ENCODE measurements around the gene NEMP1. TPM values are rescaled to one million over a fixed set of nuclear protein-coding genes. Genes with fewer than 3 reads are reported as not detected.
"Not testable (repeated sequence)": the region's sequence is repeated elsewhere in the genome, so short reads cannot be mapped to it uniquely, and the experiment has no call there.

NEMP1 gene
- total and polyA plus RNA-seq, 10 of the 15 experiments (the other 5 are each of a cell fraction or from before 2014, with no cell fraction given) = 4.0 to 45.9 (median 19.8) TPM

- H3K79me2 ChIP-seq (ENCODE audit: control insufficient read depth, insufficient read depth, low read length); H3K4me1 ChIP-seq (ENCODE audit: control insufficient read depth, insufficient read depth, low read length); BruUV-seq (replicated peaks); H3K4me3 ChIP-seq; H3K36me3 ChIP-seq (ENCODE audit: control insufficient read depth in 2 of 2, insufficient read depth in 2 of 2, low read length in 1 of 2); H2AFZ ChIP-seq (ENCODE audit: control insufficient read depth, low read depth, low read length); intact Hi-C loops (cut with micrococcal nuclease; ENCODE audit: unreplicated experiment); in situ Hi-C loops (cut with MboI); H3K27ac ChIP-seq (ENCODE audit: control insufficient read depth, insufficient read depth); H4K20me1 ChIP-seq (ENCODE audit: control insufficient read depth, insufficient read depth); SMC1A ChIA-PET (ENCODE audit: uncharacterized antibody, unreplicated experiment); ATAC-seq; RAD21 ChIA-PET (ENCODE audit: unreplicated experiment); FAIRE-seq; H3K27me3 ChIP-seq (replicated peaks in 1 of 2; ENCODE audit: control insufficient read depth in 2 of 2, insufficient read depth in 2 of 2, low read length in 1 of 2); H3K9me3 ChIP-seq (replicated peaks; ENCODE audit: control insufficient read depth, insufficient read depth, low read length); DNase-seq (ENCODE audit: low read depth, low spot score); H3K4me2 ChIP-seq (ENCODE audit: control insufficient read depth, insufficient read depth); H3K9ac ChIP-seq (ENCODE audit: control insufficient read depth, insufficient read depth, low read length): not testable (repeated sequence)
- ChIA-PET CTCF (interaction anchor here (1.2 to 1.7 kb wide), 3 partner anchors 9 to 89 kb away, joined by 3 to 9 read pairs (median 4); partner anchors contain the start of gene STAT6), POLR2A (interaction anchor here (0.9 kb wide), 1 partner anchor 10 kb away, joined by 7 read pairs; no protein-coding TSS in a partner anchor)
- WGBS (ENCODE audit: insufficient coverage, insufficient replicate concordance, low lambda C conversion rate, missing lambda C conversion rate) = 100% methylated on average over 5 of the region's 5 CpGs
These were observed 56.3 kb downstream of the NEMP1 start for GRCh38 chr12:57022324-57022723.

DNA sequence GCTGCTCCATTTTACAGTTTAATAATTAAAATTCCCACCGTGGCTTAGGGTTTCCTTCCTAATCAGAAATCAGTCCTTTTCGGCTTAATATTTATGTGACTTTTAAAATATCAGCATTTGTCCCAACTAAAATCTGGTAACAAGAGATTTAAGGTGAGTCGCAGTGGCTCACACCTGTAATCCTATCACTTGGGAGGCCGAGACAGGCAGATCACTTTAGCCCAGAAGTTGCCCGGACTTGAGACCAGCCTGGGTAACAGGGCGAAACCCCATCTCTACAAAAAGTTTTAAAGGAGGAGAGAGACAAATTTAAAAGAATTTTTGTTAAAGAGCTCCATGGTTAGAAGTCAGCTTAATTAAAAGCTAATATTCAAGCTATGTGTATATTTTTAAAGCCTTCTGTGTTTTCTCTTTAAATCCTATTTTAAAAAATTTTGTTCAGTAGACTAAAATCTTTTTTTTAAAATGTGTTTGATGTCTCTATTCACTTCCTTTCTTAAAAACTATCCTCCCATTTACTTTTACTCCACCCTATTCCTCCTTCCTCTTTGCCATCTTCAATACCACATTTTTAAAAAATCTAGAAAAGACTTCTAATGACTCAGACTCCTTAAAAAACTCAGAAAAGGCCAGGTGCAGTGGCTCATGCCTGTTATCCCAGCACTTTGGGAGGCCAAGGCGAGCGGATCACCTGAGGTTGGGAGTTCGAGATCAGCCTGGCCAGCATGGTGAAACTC, 58.4 kb downstream of the NEMP1 start:
- ChIA-PET POLR2A (interaction anchor here (0.5 kb wide), 1 partner anchor 42 kb away, joined by 4 read pairs; no protein-coding TSS in a partner anchor), CTCF (interaction anchor here (1.0 to 3.5 kb wide), 4 partner anchors 9 to 92 kb away, joined by 3 to 13 read pairs (median 6); partner anchors contain the start of gene STAT6), RAD21 (ENCODE audit: unreplicated experiment) (interaction anchor here (1.1 kb wide), 1 partner anchor 21 kb away, joined by 3 read pairs; no protein-coding TSS in a partner anchor), SMC1A (ENCODE audit: uncharacterized antibody, unreplicated experiment) (interaction anchor here (1.3 to 4.4 kb wide), 2 partner anchors 50 to 92 kb away, joined by 3 to 19 read pairs; partner anchors contain the start of gene STAT6)
- BruUV-seq (replicated peaks) = no TSS peak
- Histone ChIP-seq H3K9ac (ENCODE audit: control insufficient read depth, insufficient read depth, low read length) (no peak overlapping the region), H3K4me3 (no peak overlapping the region), H3K79me2 (ENCODE audit: control insufficient read depth, insufficient read depth, low read length) (no peaks in the 10 kb centered on the region), H3K4me2 (ENCODE audit: control insufficient read depth, insufficient read depth) (no peak overlapping the region), H3K9me3 (replicated peaks; ENCODE audit: control insufficient read depth, insufficient read depth, low read length) (no peaks in the 10 kb centered on the region), H3K36me3 (ENCODE audit: control insufficient read depth in 2 of 2, insufficient read depth in 2 of 2, low read length in 1 of 2) (no peaks in the 10 kb centered on the region), H3K27me3 (replicated peaks in 1 of 2; ENCODE audit: control insufficient read depth in 2 of 2, insufficient read depth in 2 of 2, low read length in 1 of 2) (no peaks in the 10 kb centered on the region), H3K4me1 (ENCODE audit: control insufficient read depth, insufficient read depth, low read length) (no peaks in the 10 kb centered on the region), H2AFZ (ENCODE audit: control insufficient read depth, low read depth, low read length) (no peak overlapping the region), H3K27ac (ENCODE audit: control insufficient read depth, insufficient read depth) (no peak overlapping the region), H4K20me1 (ENCODE audit: control insufficient read depth, insufficient read depth) (no peaks in the 10 kb centered on the region)
- DNase-seq (ENCODE audit: low read depth, low spot score) (no peak), ATAC-seq (no peak), FAIRE-seq (no peak)
- in situ Hi-C loops (cut with MboI) (no loop called here), intact Hi-C loops (cut with micrococcal nuclease; ENCODE audit: unreplicated experiment) (no loop called here)
- WGBS (ENCODE audit: insufficient coverage, insufficient replicate concordance, low lambda C conversion rate, missing lambda C conversion rate) = 74% methylated on average over 9 of the region's 9 CpGs
- TF ChIP-seq ZBTB4 (CRISPR knock-in tag; IDR thresholded peaks at IDR 0.05) = no peak
- TF ChIP-seq KAT2A (conservative IDR thresholded peaks at IDR 0.05; ENCODE audit: control insufficient read depth, low read depth, low read length) = no peak
- no peak for TF ChIP-seq YY1 (IDR thresholded peaks at IDR 0.05; ENCODE audit: low read depth, low read length)
- no peak for TF ChIP-seq HDGF (IDR thresholded peaks at IDR 0.05)
- TF ChIP-seq EP300 (IDR thresholded peaks at IDR 0.05; ENCODE audit: borderline replicate concordance in 1 of 2, control insufficient read depth in 1 of 2, low read depth in 2 of 2, low read length in 2 of 2) = no peak
- TF ChIP-seq ZZZ3 (IDR thresholded peaks at IDR 0.05; ENCODE audit: control insufficient read depth, insufficient read length, low read depth) = no peak
- no peak for TF ChIP-seq TCF12 (IDR thresholded peaks at IDR 0.05; ENCODE audit: low read depth, low read length)
- no peak for TF ChIP-seq ZNF592 (IDR thresholded peaks at IDR 0.05)
